Spleen (tissue), 3 donors: ENCODE data around the gene KCTD20.

Experiments
- POLR2A ChIP-seq, 3 donors: fragments of 450-650 bp; IDR thresholded peaks; one replicate each; pipeline ENCODE4 v1.5.1; 2017; ENCODE audit warnings: antibody characterized with exemption in 3 of 3, mild to moderate bottlenecking in 1 of 3
- POLR2AphosphoS5 ChIP-seq, 3 donors: sonication (generic); formaldehyde crosslinking; IDR thresholded peaks; one replicate each; pipeline ENCODE4 v1.5.1; 2017; ENCODE audit warnings: antibody characterized with exemption in 3 of 3

DNA sequence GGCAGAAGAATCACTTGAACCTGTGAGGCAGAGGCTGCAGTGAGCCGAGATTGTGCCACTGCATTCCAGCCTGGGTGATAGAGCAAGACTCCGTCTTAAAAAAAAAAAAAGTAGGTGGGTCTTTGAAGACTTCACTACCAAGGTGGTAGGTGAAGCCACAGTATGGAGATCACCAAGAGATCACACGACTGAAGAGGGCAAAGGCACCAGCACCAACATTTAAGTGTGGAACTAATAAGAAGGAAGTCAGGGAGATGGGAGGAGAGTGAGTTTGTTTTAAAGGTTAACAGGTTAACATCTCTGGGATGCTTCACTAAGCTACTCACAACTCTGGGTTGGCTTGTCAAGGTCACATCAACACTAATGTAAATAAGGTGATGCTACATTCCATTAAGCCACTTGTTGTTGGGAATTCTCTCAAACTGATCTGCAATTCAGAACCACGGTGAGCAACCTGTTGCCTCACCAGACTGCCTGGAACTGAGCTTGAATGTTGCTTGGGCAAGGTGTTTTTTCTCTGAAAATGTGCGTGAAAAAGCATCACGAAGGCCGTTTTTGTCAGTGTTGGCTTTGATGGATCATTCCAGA is 48.7 kb downstream of the KCTD20 start:
- TF ChIP-seq POLR2A (IDR thresholded peaks at IDR 0.05) (no peak), POLR2AphosphoS5 (IDR thresholded peaks at IDR 0.05) (no peak)
